Stimulated activated CD4-positive, alpha-beta T cell treated with anti-CD3 and anti-CD28 coated beads, Interleukin-1b, Interleukin-23, amount 100 ng/mL, for 1 hour (primary cell): ENCODE results near the gene PITRM1.
A peak's percentile ranks its signal among the peaks of the same experiment; 100 is the strongest.
"Not testable (repeated sequence)": the region's sequence is repeated elsewhere in the genome, so short reads cannot be mapped to it uniquely, and the experiment has no call there.

Source experiments
- DNase-seq, 2 donors: peaks; one replicate each; pipeline ENCODE4 v3.0.0-alpha.2; 2020; ENCODE audit warnings: low read depth in 2 of 2

The PITRM1 gene

DNA sequence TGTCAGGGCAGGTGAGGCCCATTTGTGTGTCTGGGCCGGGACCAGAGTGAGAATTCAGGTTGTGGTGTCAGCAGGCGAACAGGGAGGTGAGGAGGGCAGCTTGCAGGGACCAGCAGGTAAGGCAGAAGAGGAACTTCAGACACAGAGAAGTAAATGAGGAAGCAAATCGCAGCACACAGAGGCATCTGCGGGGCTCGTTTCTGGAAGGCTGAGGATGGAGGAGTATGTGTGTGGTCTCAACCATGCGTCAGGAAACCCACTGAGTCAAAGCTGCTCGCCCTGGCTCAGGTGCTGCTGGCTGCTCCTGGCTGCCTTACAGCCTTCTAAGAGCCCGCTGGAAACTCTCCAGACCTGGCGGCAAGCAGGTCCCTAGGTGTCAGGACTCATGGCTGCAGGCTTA lies 26.9 kb upstream of the PITRM1 start:
- DNase-seq: no peak

DNA sequence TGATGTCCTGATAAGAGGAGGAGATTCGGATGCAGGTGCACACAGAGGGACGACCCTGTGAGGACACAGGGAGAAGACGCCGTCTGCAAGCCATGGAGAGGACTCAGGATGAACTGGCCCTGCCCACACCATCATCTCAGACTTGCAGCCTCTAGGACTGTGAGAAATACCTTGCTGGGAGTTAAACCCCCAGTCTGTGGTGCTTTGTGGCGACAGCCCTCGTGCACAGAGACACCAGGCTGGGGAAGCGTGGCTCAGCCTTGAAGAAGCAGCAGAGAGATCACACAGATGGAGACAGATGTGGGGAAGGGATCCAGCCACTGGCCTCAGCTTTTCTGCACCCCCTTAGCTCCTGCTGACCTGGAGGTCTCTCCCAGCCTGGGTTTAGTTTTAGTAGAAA lies 26.3 kb upstream of the PITRM1 start:
- no peak for DNase-seq

- DNase-seq: peak; percentile 24
Observed at GRCh38 chr10:3197348-3198003, 24.9 kb upstream of the PITRM1 start.

DNA sequence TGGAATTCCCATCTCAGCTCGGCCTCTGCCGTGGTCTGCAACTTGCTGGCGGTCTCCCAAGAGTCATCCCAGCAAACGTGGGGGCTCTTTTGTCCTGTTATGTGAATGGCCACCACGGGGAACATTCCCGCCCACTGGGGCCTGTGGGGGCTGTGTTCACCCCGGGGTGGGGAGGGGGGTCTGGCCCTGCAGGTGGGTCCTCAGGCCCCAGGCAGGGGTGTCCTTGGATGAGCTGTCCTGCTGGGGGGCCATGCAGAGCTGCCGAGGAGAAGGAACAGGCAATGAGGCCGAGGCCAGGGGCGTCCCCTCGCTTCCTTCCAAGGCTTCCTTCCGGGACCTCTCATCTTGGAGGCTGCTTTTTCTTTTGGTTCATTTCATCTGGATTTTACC lies 24.4 kb upstream of the PITRM1 start:
- no peak for DNase-seq

GRCh38 chr10:3196482-3196881 lies 23.9 kb upstream of the PITRM1 start:
- no peak for DNase-seq

- no peak for DNase-seq
Observed at GRCh38 chr10:3195726-3196125, 23.1 kb upstream of the PITRM1 start.

DNA sequence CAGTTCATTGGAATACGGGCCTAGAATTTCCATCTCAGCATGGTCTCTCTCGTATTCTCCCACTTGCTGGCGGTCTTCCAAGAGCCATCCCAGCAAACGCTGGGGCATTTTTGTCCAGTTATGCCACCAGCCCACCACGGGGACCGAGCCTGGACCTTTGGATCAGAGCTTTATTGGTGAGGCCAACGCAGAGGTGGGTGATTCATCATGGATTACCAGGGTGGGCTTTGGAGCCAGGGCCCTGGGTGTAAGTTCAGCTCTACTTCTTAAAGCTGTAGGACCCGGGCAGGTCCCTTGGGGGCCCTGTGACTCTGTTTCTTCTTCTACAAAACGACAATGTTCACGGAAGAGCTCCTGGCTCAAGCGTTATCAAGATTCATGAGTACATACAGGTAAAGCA lies 22.7 kb upstream of the PITRM1 start:
- no peak for DNase-seq

- no peak for DNase-seq
Observed at GRCh38 chr10:3194871-3195270, 22.3 kb upstream of the PITRM1 start.

DNA sequence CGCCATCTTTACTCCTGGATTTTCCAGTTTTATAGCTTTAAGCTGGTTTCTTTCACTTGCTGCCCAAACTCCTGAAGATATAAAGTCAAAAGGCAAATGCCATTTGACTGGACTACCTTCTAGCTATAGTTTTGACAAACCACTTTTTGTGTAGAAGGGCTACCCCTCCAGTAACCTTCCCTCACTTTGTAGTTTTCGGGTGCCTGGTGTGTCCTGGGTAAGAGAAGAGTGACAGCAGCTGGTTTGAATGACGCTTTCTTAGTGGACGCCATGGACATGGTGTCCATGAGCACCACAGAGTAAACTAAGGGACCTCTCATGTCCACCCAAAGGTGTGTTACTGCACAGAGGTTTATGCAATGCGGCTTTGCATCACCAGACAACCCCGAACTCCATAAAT lies 21.2 kb upstream of the PITRM1 start:
- DNase-seq: no peak

GRCh38 chr10:3192856-3193635 lies 20.5 kb upstream of the PITRM1 start:
- DNase-seq: peak; percentile 9 to 35

DNA sequence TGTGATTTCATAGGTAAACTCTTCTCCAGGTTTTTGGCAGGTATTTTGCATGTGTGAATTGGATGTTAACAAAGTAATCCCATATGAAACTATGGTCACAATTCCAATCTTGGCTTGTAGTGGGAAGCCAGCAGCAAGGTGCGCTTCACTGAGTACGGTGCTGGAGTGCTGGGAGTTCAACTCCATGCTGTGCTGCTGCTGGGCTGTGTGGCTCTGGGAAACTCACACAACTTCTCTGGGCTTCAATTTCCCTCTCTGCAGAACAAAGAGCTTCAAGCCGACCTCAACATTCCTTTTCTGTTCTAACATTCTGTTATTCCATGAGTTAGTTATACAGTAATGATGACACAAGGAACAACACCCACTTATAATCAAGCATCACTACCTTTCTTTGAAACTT lies 18.2 kb upstream of the PITRM1 start:
- DNase-seq: no peak

DNA sequence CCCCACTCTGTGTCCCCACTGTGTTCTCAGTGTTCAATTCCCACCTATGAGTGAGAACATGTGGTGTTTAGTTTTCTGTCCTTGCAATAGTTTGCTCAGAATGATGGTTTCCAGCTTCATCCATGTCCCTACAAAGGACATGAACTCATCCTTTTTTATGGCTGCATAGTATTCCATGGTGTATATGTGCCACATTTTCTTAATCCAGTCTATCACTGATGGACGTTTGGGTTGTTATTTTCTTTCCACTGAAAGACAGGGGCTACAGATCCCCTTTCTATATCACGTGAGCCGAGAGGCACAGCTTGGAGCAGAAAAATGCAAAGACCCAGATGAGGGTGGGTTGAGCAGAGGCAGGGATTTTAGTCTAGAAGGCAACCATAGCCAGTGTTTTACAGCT lies 14.6 kb upstream of the PITRM1 start:
- not testable (repeated sequence) for DNase-seq

- no peak for DNase-seq
Observed at GRCh38 chr10:3186368-3186767, 13.8 kb upstream of the PITRM1 start.

GRCh38 chr10:3185386-3185785 lies 12.8 kb upstream of the PITRM1 start:
- DNase-seq: no peak

- no peak for DNase-seq
Observed at GRCh38 chr10:3180355-3181025, 7.9 kb upstream of the PITRM1 start.

GRCh38 chr10:3179174-3179573 lies 6.6 kb upstream of the PITRM1 start:
- DNase-seq: no peak

DNA sequence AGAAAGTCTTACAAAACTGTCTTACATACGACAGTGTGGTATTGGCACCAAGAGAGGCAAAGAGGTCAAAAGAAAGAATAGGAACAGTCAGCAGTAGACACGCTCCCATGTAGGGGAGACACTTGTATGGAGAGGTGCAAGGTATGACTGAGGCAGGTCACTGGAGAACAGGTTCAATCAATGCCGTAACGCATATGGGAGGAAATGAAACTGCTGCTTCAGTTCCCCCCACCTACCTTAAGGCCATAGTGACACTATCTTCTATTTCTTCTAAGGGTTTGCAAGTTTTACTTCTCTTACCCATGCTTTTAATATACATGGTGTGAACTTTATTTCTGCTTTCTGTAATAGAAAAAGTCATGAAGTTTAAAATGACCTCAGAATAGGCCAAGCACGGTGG lies 5.5 kb upstream of the PITRM1 start:
- DNase-seq: no peak

- DNase-seq: peak in 1 of 2 donors; percentile 47
Observed at GRCh38 chr10:3173171-3173878, 743 bp upstream of the PITRM1 start.

GRCh38 chr10:3172081-3172445 lies 519 bp downstream of the PITRM1 start:
- peak in 1 of 2 donors; percentile 18 for DNase-seq

DNA sequence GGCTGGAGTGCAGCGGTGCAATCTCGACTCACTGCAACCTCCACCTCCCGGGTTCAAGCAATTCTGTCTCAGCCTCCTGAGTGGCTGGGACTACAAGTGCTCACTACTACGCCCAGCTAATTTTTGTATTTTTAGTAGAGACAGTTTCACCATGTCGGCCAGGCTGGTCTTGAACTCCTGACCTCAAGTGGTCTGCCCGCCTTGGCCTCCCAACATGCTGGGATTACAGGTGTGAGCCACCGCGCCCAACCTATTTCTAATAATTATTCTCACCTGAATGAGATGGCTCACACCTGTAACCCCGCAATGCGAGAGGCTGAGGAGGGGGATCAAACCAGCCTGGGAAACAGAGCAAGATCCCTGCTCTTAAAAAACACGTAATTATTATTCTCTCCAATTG lies 1.1 kb downstream of the PITRM1 start:
- not testable (repeated sequence) for DNase-seq

DNA sequence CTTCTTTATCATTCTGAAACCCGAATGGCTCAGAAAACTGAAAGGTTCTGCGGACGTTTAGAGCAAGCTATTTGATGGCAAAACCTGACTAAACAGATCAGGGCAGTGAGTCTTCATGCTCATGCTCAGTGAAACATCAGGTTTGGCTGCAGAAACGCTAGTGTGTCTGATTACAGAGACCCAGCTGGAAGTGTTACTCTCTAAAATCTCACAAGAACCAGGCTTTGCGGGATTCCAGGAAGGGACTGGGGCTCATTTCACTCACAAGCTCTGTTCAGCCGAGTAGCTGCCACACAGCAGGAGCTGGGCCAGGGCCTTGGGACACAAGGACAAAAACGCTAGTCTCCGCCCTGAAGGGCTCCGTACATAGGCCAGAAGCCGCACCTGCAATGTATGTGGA lies 2.9 kb downstream of the PITRM1 start:
- no peak for DNase-seq

DNA sequence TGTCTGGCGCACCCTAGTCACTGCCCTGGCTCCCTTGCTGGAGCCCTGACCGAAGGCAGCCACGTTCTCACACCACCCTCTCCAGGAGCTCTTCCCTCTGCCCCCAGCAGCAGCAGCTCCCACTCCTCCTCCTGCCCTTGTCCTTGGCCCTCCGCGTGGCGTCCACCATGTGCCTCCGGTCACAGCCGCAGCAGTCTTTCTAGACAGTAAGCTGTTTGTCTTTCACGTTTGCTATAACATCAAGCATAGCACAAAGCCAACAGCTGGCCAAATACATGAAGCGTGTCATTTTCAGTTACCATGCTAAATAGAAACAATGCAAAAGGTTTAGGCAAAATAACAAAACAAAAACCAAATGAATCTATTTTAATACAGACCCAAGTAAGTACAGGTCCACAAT lies 3.3 kb downstream of the PITRM1 start:
- DNase-seq: no peak
